HG03354 (cell line): ENCODE measurements around the gene CYP27A1.

ENCODE experiments used
- ATAC-seq: cut with Tn5 transposase; IDR thresholded peaks from one replicate; pipeline ENCODE4 v1.9.1; 2021; ENCODE audit warnings: mild to moderate bottlenecking; ENCODE audit not compliant: unreplicated experiment, poor library complexity, severe bottlenecking

The CYP27A1 gene

GRCh38 chr2:218806346-218806978 lies 24.5 kb downstream of the CYP27A1 start:
- peak; percentile 62 for ATAC-seq

DNA sequence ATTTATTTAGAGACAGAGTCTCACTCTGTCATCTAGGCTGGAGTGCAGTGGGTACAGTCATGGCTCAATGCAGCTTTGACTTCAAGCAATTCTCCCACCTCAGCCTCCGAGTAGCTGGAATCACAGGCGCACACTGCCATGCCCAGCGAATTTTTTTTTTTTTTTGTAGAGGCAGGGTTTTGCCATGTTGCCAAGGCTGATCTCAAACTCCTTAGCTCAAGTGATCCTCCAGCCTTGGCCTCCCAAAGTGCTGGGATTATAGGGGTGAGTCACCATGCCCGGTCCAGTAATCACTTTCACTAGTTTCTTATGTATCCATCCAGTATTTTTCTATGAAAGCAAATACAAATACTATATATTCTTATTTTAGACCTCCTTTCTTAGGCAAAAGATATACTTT lies 25.7 kb downstream of the CYP27A1 start:
- no peak for ATAC-seq

DNA sequence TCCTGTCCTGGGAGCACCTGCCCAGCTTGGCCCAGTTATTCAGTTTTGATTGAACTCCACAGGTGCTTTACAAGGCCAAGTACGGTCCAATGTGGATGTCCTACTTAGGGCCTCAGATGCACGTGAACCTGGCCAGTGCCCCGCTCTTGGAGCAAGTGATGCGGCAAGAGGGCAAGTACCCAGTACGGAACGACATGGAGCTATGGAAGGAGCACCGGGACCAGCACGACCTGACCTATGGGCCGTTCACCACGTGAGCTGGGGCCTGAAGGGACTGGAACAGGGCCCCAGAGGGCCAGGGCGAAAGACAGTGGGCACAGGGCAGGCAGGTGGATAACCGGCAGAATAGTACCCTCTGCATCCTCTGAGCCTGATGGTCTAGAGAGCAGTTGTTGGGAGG lies 27.6 kb downstream of the CYP27A1 start:
- ATAC-seq = no peak

GRCh38 chr2:218810256-218810655 lies 28.3 kb downstream of the CYP27A1 start:
- no peak for ATAC-seq

- no peak for ATAC-seq
Observed at GRCh38 chr2:218811382-218811781, 29.4 kb downstream of the CYP27A1 start.

- ATAC-seq = no peak
Observed at GRCh38 chr2:218812096-218812815, 30.3 kb downstream of the CYP27A1 start.

DNA sequence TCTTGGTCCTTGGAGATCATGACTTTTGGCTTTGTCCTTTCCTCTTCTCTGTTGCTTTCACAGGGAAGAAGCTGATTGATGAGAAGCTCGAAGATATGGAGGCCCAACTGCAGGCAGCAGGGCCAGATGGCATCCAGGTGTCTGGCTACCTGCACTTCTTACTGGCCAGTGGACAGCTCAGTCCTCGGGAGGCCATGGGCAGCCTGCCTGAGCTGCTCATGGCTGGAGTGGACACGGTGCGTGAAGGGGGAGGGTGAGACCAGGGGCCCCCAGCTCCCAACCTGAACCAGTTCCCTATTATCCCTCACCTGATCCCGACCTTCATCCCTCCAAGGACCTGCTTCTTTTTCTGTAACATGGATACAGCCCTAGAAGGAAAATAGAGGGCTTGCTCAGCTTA lies 30.9 kb downstream of the CYP27A1 start:
- ATAC-seq = no peak

DNA sequence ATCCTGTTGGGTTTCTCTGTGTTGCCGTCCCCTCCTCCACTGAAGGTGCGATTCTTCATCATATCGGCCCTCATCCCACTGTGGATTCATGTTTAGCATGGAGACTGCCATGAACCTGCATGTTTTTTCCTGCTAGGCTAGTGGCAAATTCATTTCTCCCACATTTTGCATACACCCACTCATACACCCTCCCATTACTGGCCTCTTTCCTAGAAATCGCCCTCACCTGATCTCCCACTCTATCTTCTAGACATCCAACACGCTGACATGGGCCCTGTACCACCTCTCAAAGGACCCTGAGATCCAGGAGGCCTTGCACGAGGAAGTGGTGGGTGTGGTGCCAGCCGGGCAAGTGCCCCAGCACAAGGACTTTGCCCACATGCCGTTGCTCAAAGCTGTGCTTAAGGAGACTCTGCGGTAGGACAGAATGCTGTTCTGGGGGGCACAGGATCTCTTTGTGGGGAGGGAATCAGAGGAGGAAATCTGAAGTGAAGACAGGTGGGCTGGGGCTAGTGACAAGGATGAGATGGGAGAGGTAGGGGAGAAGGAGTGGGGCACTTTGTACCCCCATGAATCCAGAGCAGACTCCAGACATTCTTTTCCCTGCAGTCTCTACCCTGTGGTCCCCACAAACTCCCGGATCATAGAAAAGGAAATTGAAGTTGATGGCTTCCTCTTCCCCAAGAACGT lies 32.0 kb downstream of the CYP27A1 start:
- ATAC-seq = no peak

DNA sequence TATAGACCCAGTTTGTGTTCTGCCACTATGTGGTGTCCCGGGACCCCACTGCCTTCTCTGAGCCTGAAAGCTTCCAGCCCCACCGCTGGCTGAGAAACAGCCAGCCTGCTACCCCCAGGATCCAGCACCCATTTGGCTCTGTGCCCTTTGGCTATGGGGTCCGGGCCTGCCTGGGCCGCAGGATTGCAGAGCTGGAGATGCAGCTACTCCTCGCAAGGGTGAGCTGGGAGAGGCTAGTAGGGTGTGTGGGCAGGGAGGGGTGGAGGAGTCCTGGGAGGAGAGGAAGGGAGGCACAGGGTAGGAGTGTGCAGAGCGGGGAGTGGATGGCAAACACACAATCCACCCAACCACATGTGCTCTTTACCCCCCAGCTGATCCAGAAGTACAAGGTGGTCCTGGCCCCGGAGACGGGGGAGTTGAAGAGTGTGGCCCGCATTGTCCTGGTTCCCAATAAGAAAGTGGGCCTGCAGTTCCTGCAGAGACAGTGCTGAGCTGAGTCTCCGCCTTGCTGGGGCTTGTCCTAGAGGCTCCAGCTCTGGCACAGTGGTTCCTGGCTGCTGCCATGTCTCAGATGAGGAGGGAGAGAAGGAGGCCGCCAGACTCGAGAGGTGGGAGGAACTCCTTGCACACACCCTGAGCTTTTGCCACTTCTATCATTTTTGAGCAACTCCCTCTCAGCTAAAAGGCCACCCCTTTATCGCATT lies 32.7 kb downstream of the CYP27A1 start:
- ATAC-seq = no peak

GRCh38 chr2:218815244-218815637 lies 33.3 kb downstream of the CYP27A1 start:
- no peak for ATAC-seq

- no peak for ATAC-seq
Observed at GRCh38 chr2:218815649-218816048, 33.7 kb downstream of the CYP27A1 start.

DNA sequence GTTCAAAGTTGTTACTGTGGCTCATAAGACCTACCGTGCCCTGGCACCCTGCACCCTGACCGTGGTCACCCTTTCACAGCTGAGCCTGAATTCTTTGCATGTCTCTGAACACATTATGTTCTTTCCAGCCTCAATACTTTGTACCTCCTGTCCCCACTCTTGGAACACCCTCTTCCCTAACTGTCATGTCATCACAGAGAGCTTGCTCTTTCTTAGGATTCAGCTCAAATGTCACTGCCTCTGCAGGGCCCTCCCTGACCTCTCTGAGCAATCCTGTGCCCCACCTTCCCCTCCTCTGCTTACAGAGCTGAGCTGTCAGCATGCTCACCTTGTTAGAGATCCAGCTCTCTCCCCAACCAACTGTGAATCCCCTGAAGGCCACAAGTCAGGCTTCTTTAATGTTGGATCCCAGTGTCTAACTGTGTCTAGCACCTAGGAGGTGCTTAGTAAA lies 34.6 kb downstream of the CYP27A1 start:
- no peak for ATAC-seq

DNA sequence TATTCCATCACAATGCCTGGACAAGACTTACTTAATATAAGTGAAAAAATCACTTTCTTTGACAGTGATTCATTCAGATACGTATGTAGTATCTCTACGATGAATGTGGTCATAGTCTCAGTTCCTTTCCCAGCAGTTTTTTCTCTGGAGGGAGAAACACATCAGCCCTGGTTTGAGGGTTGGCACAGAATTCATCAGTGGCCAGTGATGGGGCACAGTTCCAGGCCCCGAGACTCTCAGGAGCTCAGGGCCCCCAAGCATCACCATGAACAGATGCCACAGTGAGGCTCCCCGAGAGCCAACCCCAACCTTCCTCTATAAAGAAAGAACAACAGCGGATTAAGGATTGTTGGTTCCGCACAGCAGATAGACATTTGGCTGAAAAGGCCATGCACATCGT lies 37.1 kb downstream of the CYP27A1 start:
- ATAC-seq = no peak

GRCh38 chr2:218820746-218821369 lies 38.9 kb downstream of the CYP27A1 start:
- ATAC-seq = no peak

DNA sequence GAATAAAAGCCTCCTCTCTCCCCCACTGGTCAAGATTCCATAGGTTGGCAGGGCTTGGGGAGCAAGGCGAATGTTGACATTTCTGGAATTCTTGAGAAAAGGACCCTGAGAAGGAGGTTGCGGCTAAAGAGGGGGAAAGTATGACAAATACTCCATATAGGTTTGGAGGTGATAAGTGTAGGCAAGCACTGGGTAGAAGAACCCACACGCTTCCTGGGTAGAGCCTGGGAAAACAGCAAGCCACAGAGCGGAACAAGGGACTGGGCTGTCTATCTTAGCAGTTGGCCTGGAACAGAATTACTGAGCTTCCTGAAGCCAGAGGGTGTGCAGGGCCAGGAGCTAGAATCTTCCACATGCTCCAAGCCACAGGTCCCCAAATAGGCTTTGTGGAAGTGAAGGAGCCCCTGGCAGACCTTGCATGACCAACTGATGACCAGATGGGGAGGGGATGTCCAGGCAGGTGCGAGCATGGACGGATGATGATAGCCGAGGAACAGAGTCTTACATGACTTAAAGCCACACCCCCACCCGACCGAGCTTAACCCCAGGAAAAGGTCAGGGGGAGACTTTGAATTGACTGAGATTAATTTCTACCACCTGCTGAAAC lies 39.8 kb downstream of the CYP27A1 start:
- no peak for ATAC-seq

GRCh38 chr2:218822622-218823021 lies 40.7 kb downstream of the CYP27A1 start:
- ATAC-seq = no peak

DNA sequence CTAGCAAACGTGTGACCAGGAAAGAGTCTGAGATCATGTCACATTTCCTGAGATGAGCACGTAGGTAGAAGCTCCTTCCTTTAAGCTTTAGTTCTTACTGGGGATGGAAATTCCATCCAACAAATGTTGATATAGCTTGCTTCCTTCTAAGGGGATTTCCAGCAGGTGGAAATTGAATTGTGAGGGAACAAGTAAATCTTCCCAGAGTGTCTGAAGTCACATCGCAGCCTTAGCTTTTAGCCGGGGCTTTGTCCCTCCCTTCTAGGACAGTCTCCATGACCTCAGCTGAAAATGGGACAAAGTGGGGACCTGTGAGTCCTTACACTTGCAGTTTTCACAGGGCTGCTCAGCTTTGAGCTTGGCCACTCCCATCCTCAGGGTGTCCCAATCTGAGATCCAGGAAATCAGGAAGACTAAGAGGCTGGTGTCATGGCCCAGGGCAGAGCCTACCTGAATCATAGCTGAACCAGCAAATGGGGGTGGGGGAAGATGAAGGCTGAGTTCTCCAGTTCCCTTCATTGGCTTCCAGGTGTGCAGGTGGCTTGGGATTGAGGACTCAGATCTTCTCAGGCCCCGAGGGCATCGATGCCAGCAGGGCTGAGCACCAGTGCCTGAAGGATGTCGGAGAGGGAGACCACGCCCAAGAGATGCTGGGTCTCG lies 41.4 kb downstream of the CYP27A1 start:
- no peak for ATAC-seq

- no peak for ATAC-seq
Observed at GRCh38 chr2:218824004-218824403, 42.1 kb downstream of the CYP27A1 start.

DNA sequence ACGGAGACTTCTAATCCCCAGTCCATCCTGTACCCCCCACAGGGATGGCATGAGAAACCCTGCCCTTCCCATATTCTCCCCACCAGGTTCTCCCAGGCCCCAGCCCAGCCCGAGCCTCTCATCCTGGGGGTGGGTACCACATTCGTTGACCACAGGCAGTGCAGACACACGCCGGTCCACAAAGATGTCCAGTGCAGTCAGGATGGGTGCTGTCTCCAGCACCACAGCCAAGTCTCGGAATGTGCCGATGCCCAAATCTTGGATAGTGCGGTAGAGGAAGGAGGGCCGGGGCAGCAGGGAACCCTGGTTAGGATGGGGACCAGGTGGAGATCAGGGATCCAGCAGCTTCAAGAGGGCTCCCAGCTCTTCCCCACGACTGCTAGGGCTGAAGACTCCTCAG lies 44.8 kb downstream of the CYP27A1 start:
- no peak for ATAC-seq
